AG04450 (cell line): ENCODE measurements around the gene IRAG1. TPM values are rescaled to one million over a fixed set of nuclear protein-coding genes. Genes with fewer than 3 reads are reported as not detected.
A peak's percentile ranks its signal among the peaks of the same experiment; 100 is the strongest.

Experiments
- CTCF ChIA-PET: fragments of 300-600, 350-600 bp; formaldehyde crosslinking; extraction: SDS; loops from one replicate; lab custom pipeline; 2022; ENCODE audit warnings: antibody characterized with exemption, inconsistent platforms; lab: Charles Lee
- POLR2A ChIA-PET: fragments of 350-600 bp; formaldehyde crosslinking; extraction: SDS; loops from one replicate; lab custom pipeline; 2021; ENCODE audit warnings: antibody characterized with exemption, inconsistent platforms; lab: Yijun Ruan, JAX
- DNase-seq: peaks from one replicate; pipeline ENCODE4 v3.0.0-alpha.2; 2011; ENCODE audit warnings: low read depth, low spot score
- H3K27ac ChIP-seq: one replicate; pipeline ENCODE4 v1.5.1; 2012; ENCODE audit warnings: low read depth, low read length, control low read depth
- H3K27me3 ChIP-seq: one replicate; pipeline ENCODE4 v1.6.0; 2012; ENCODE audit warnings: low read length; ENCODE audit not compliant: control insufficient read depth, insufficient read depth
- H3K4me3 ChIP-seq: 2 replicates; pipeline ENCODE4 v1.5.1; 2011; ENCODE audit warnings: mild to moderate bottlenecking, low read depth, low read length, control low read depth
- H3K9me3 ChIP-seq: 2 replicates; pipeline ENCODE4 v1.5.1; 2012; ENCODE audit warnings: low read length; ENCODE audit not compliant: control insufficient read depth, insufficient read depth
- polyA plus RNA-seq: library from polyadenylated mRNA; depleted of rRNA; stranded (reverse); fragments of >200 nt; gene quantifications from 2 replicates; pipeline ENCODE4 v1.2.3, GENCODE V29; 2011
- TF ChIP-seq, protein P1 (sequence below): IDR thresholded peaks from 2 replicates; pipeline ENCODE4 v1.5.1; 2011; ENCODE audit warnings: low read depth, low read length, control low read depth, inconsistent platforms

The IRAG1 gene
- polyA plus RNA-seq, 1 experiment: 60.3 TPM

DNA sequence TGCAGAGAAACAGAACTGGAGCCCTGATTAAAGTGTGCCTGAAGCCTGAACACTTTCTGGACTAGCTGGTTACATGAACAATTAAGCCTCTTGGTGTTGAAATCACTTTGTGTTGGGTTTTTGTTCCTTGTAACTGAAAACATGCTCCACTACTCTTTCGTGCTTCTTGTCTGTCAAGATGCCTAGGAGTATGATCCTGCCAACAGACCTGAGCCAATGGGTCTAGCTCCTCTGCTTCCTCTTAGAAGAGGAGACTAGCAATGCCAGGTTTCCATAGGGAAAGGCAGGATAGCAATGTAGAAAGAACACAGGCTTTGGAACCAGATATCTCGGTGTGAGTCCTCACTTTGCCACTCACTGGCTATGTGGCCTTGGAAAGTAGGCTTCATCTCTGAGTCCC, 40.3 kb downstream of the IRAG1 start:
- ChIA-PET CTCF (interaction anchor here (1.3 to 2.2 kb wide), 3 partner anchors 10 to 132 kb away, joined by 5 read pairs; no protein-coding TSS in a partner anchor), POLR2A (no interaction called here)
- TF ChIP-seq, protein P1, sequence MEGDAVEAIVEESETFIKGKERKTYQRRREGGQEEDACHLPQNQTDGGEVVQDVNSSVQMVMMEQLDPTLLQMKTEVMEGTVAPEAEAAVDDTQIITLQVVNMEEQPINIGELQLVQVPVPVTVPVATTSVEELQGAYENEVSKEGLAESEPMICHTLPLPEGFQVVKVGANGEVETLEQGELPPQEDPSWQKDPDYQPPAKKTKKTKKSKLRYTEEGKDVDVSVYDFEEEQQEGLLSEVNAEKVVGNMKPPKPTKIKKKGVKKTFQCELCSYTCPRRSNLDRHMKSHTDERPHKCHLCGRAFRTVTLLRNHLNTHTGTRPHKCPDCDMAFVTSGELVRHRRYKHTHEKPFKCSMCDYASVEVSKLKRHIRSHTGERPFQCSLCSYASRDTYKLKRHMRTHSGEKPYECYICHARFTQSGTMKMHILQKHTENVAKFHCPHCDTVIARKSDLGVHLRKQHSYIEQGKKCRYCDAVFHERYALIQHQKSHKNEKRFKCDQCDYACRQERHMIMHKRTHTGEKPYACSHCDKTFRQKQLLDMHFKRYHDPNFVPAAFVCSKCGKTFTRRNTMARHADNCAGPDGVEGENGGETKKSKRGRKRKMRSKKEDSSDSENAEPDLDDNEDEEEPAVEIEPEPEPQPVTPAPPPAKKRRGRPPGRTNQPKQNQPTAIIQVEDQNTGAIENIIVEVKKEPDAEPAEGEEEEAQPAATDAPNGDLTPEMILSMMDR: no peak
- Histone ChIP-seq H3K9me3 (no peaks in the 10 kb centered on the region), H3K27me3 (peaks cover 2% of the 10 kb centered on the region), H3K27ac (no peak overlapping the region), H3K4me3 (no peak overlapping the region)
- DNase-seq: no peak

DNA sequence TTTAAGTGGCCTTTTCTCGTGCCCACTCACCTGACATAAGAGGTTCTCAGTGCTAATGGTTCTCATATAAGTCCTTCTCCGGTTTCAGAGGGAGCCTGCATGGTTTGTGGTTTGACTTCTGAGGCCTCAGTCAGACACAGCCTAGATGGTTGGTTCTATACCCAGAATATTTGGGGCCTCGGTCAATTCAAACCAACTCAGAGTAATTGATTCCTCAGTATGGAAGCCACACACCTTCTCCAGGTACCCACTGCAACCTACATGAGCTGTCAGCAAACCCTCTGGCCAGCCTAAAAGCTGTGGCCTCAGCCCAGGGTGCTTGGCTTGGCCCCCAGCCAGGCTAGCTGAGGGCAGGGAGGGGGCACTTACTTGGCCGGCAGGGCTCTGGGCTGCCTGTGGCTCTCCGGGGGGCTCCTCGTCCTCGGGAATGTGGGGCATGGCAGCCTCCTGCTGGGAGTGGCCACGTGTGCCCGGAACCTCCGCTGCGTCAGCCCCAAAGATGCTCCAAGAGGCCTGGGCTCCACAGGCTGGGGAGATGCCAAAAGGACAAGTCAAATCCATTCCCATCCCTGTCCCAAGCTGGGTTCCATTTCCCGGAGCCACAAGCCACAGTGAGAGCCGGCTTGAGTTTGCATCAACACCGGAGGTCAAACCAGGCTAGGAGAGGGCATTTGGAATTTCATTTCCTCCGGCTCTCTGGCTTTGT, 41.7 kb downstream of the IRAG1 start:
- no peak for DNase-seq
- Histone ChIP-seq H3K27me3 (peaks cover 2% of the 10 kb centered on the region), H3K9me3 (no peaks in the 10 kb centered on the region), H3K4me3 (no peak overlapping the region), H3K27ac (peak overlapping the region; percentile 11)
- POLR2A ChIA-PET: no interaction called here
- TF ChIP-seq, protein P1: no peak
- CTCF ChIA-PET: no interaction called here

DNA sequence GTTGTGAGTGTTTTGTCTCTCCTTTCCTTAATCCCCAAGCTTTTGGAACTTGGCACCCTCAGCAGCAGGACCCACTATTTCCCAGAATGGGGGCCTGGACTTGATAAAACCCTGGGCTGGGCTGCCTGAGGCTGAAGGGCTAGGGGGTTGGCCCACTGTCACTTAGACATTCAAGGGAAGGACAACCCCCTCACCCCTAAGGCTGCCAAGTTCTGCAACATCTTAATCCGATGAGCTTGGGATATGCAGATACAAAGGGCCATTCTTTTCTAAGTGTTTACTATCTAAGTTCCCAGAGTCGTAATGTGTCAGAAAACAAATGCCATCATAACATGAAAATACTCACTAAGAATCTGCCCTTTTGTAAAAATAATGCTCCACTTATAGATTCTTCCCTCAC, 42.9 kb downstream of the IRAG1 start:
- CTCF ChIA-PET: no interaction called here
- no peaks in the 10 kb centered on the region for H3K9me3 ChIP-seq
- no peak overlapping the region for H3K27ac ChIP-seq
- no peak for DNase-seq
- H3K27me3 ChIP-seq: peaks cover 2% of the 10 kb centered on the region
- TF ChIP-seq, protein P1: no peak
- H3K4me3 ChIP-seq: no peak overlapping the region
- POLR2A ChIA-PET: no interaction called here

DNA sequence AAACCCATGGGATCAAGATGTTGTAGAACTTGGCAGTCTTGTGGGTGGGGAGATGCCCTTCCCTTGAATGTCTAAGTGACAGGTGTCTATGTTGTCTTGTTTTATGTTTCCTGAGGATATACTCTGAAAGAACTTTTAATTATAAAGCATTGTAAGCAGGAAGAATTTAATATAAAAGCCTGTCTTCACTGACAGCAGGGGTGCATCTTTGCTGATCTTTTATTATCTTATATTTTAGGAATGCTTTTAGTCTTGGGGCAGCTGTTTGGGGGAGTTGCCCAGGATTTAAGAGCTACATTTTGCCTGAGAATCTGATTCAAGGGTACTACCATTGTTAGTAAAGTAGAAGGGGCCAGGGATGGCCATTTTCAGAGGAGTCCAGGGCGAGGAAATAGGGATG, 43.4 kb downstream of the IRAG1 start:
- H3K9me3 ChIP-seq: no peaks in the 10 kb centered on the region
- POLR2A ChIA-PET: no interaction called here
- peaks cover 2% of the 10 kb centered on the region for H3K27me3 ChIP-seq
- CTCF ChIA-PET: no interaction called here
- no peak overlapping the region for H3K27ac ChIP-seq
- TF ChIP-seq, protein P1: no peak
- DNase-seq: no peak
- H3K4me3 ChIP-seq: no peak overlapping the region

DNA sequence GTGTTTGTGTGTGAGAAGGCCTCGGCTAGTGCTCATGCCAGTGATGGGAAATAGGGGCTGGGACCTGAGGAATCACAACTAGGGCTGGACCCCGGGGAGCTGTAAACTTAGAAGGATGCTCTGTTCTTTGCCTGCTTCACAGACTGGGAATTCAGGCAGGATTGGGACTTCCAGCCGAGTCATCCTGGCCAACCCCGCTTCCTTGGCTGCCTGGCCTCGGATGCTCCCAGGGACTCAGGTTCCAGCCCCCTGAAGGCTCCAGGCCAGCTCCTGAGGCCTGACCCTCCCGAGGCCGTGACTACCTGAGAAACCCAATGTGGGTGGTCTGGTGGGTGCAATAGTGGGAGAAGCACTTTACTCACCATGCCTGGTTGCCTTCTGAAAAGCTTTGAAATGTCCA, 44.7 kb downstream of the IRAG1 start:
- Histone ChIP-seq H3K27me3 (peaks cover 2% of the 10 kb centered on the region), H3K27ac (no peak overlapping the region), H3K4me3 (no peak overlapping the region), H3K9me3 (no peaks in the 10 kb centered on the region)
- ChIA-PET CTCF (interaction anchor here (0.8 kb wide), 1 partner anchor 12 kb away, joined by 3 read pairs; no protein-coding TSS in a partner anchor), POLR2A (interaction anchor here (0.5 kb wide), 1 partner anchor 78 kb away, joined by 4 read pairs; no protein-coding TSS in a partner anchor)
- no peak for DNase-seq
- TF ChIP-seq, protein P1: no peak
